PC-3 (cell line): ENCODE results near the gene RNF215. TPM values are rescaled to one million over a fixed set of nuclear protein-coding genes. Genes with fewer than 3 reads are reported as not detected.

Source experiments
- ATAC-seq: fragments of 200-7000 bp; cut with Tn5 transposase; 2 replicates; pipeline ENCODE4 v1.9.1; 2020; ENCODE audit warnings: mild to moderate bottlenecking, moderate library complexity
- BruUV-seq: library from RNA; stranded (reverse); fragments of 400-500 nt; replicated peaks from 2 replicates; lab custom pipeline; 2021; lab: Mats Ljungman, UMichigan
- CTCF ChIA-PET: fragments of 300-600 bp; sonication (Branson Sonifier 250); formaldehyde crosslinking; loops from one replicate; lab custom pipeline; 2022; ENCODE audit warnings: antibody characterized with exemption; lab: Charles Lee
- POLR2A ChIA-PET: fragments of 300-600 bp; sonication (Branson Sonifier 250); formaldehyde crosslinking; loops from one replicate; lab custom pipeline; 2022; ENCODE audit warnings: antibody characterized with exemption; ENCODE audit not compliant: unreplicated experiment; lab: Charles Lee
- DNase-seq: peaks from one replicate; pipeline ENCODE4 v3.0.0-alpha.2; 2015
- H2AFZ ChIP-seq: fragments of 300-600 bp; sonication (generic); 2 replicates; pipeline ENCODE4 v1.6.0; 2016; ENCODE audit warnings: antibody characterized with exemption, low read length
- H3F3A ChIP-seq: fragments of 300-600 bp; sonication (generic); one replicate; pipeline ENCODE4 v1.6.0; 2017; ENCODE audit warnings: antibody characterized with exemption, low read length, control low read depth, mild to moderate bottlenecking; ENCODE audit not compliant: unreplicated experiment
- H3K27ac ChIP-seq: fragments of 300-600 bp; sonication (generic); 2 replicates; pipeline ENCODE4 v1.5.1; 2016; ENCODE audit warnings: mild to moderate bottlenecking, low read length
- H3K27me3 ChIP-seq: fragments of 300-600 bp; sonication (generic); 2 replicates; pipeline ENCODE4 v1.6.1; 2016; ENCODE audit warnings: low read length, mixed read lengths
- H3K36me3 ChIP-seq: fragments of 300-600 bp; sonication (generic); 2 replicates; pipeline ENCODE4 v1.6.1; 2016; ENCODE audit warnings: low read depth, mixed run types, low read length, mixed read lengths
- H3K4me1 ChIP-seq: fragments of 300-600 bp; sonication (generic); 2 replicates; pipeline ENCODE4 v1.5.1; 2016; ENCODE audit warnings: low read length; ENCODE audit not compliant: insufficient read depth
- H3K4me2 ChIP-seq: fragments of 300-600 bp; sonication (generic); 2 replicates; pipeline ENCODE4 v1.6.0; 2016; ENCODE audit warnings: low read length
- H3K4me3 ChIP-seq: fragments of 300-600 bp; sonication (generic); 2 replicates; pipeline ENCODE4 v1.5.1; 2016; ENCODE audit warnings: mild to moderate bottlenecking, low read length, mixed read lengths
- H3K79me2 ChIP-seq: fragments of 300-600 bp; sonication (generic); 2 replicates; pipeline ENCODE4 v1.6.1; 2017; ENCODE audit warnings: low read length, mixed read lengths
- H3K9ac ChIP-seq: fragments of 300-600 bp; sonication (generic); 2 replicates; pipeline ENCODE4 v1.6.0; 2016; ENCODE audit warnings: mild to moderate bottlenecking, low read length
- H3K9me2 ChIP-seq: fragments of 300-600 bp; sonication (generic); replicated peaks from 2 replicates; pipeline ENCODE4 v1.6.1; 2016; ENCODE audit warnings: mixed run types, low read length, mixed read lengths
- H3K9me3 ChIP-seq: fragments of 300-600 bp; sonication (generic); 2 replicates; pipeline ENCODE4 v1.6.1; 2016; ENCODE audit warnings: low read length, mixed read lengths
- H4K20me1 ChIP-seq: fragments of 300-600 bp; sonication (generic); 2 replicates; pipeline ENCODE4 v1.6.1; 2016; ENCODE audit warnings: low read length, mixed read lengths
- EZH2 ChIP-seq: fragments of 300-600 bp; sonication (generic); IDR thresholded peaks from one replicate; pipeline ENCODE4 v1.6.1; 2017; ENCODE audit warnings: antibody characterized with exemption, mild to moderate bottlenecking, low read length; ENCODE audit not compliant: unreplicated experiment
- EZH2phosphoT487 ChIP-seq: fragments of 300-600 bp; sonication (generic); IDR thresholded peaks from 2 replicates; pipeline ENCODE4 v1.6.1; 2018; ENCODE audit warnings: mild to moderate bottlenecking, antibody characterized with exemption, low read length, borderline replicate concordance
- intact Hi-C: fragments of 100-400 bp; cut with micrococcal nuclease; formaldehyde crosslinking; loops from 2 replicates; pipeline ENCODE4 v1.9.0; 2023
- total RNA-seq: library from RNA; depleted of rRNA; stranded (reverse); fragments of >200 nt; gene quantifications from 2 replicates; pipeline ENCODE4 v1.2.3, GENCODE V29; 2014
- TF ChIP-seq, protein P1 (sequence below): fragments of 300-600 bp; sonication (generic); conservative IDR thresholded peaks from 2 replicates; pipeline ENCODE4 v1.5.1; 2017; ENCODE audit warnings: antibody characterized with exemption, low read depth, mild to moderate bottlenecking, low read length

Gene RNF215
- total RNA-seq, 1 experiment from 2014 or later, result 22.6 TPM

DNA sequence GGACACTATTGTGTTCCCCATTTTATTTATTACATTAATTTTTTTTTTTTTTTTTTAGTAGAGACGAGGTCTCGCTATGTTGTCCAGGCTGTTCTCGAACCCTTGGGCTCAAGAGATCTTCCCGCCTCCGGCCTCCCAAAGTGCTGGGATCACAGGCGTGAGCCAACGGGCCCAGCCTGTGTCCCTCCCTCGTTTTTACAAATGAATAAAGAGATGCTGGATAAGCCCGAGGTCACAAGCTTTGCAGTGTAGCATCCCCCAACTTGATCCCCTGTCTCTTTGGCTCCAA lies 38.1 kb upstream of the RNF215 start:
- Histone ChIP-seq H3K9ac (peak overlapping the region; percentile 88), H3K4me2 (peak overlapping the region; percentile 83), H2AFZ (peak overlapping the region; percentile 79), H3F3A (no peaks in the 10 kb centered on the region), H3K9me2 (no peaks in the 10 kb centered on the region), H3K79me2 (peaks cover 38% of the 10 kb centered on the region), H3K36me3 (no peaks in the 10 kb centered on the region; the same call in 1 of the 2 replicates), H4K20me1 (no peaks in the 10 kb centered on the region), H3K4me1 (peaks cover 52% of the 10 kb centered on the region), H3K27ac (peak overlapping the region; percentile 95), H3K27me3 (no peaks in the 10 kb centered on the region), H3K9me3 (no peaks in the 10 kb centered on the region), H3K4me3 (peak overlapping the region; percentile 71)
- CTCF ChIA-PET, result no interaction called here
- TF ChIP-seq EZH2phosphoT487 (no peak), EZH2 (no peak)
- TF ChIP-seq, protein P1, sequence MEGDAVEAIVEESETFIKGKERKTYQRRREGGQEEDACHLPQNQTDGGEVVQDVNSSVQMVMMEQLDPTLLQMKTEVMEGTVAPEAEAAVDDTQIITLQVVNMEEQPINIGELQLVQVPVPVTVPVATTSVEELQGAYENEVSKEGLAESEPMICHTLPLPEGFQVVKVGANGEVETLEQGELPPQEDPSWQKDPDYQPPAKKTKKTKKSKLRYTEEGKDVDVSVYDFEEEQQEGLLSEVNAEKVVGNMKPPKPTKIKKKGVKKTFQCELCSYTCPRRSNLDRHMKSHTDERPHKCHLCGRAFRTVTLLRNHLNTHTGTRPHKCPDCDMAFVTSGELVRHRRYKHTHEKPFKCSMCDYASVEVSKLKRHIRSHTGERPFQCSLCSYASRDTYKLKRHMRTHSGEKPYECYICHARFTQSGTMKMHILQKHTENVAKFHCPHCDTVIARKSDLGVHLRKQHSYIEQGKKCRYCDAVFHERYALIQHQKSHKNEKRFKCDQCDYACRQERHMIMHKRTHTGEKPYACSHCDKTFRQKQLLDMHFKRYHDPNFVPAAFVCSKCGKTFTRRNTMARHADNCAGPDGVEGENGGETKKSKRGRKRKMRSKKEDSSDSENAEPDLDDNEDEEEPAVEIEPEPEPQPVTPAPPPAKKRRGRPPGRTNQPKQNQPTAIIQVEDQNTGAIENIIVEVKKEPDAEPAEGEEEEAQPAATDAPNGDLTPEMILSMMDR, result no peak
- DNase-seq, result no peak
- no peak for ATAC-seq
- intact Hi-C loops, result no loop called here
- POLR2A ChIA-PET, result no interaction called here
- BruUV-seq, result no TSS peak

DNA sequence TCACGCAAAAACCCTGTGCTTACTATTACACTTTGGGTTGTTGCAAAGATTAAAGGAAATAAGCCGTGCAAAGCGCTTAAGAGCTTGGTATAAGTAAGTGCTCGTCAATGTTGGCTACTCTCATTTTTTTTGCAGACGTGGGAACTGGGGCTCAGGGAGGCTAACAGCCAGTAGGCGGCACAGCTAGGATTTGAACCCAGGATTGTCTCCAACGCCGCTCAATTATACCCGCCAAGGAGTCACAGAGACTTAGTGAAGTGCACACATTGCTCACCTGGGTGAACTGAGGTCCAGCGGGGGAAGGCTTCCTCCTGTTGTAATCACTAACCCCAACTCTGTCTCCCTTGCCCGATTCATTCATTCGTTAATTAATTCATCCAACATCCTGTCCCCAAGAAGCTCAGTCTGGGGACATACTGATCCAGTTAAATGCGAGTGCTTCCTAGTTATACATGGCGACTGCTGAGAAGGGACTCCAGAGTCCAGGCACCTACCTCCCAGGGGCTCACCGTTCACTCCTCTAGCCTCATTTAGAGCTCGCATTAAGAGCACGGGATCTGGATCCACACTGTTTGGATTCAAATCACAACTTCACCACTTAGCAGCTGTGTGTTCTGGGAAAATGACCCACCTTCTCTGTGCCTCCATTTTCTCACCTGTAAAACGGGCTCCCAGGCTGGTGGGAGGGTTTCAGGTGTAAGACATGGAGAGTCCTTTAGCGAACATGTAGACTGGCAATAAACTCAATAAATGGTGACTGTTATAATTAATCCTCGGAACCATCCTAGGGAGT lies 37.5 kb upstream of the RNF215 start:
- Histone ChIP-seq H3K9ac (peak overlapping the region; percentile 88), H3K4me2 (peak overlapping the region; percentile 83), H3K4me1 (peaks cover 55% of the 10 kb centered on the region), H3K27me3 (no peaks in the 10 kb centered on the region), H4K20me1 (no peaks in the 10 kb centered on the region), H3K36me3 (no peaks in the 10 kb centered on the region; the same call in 1 of the 2 replicates), H3K79me2 (peaks cover 39% of the 10 kb centered on the region), H2AFZ (peak overlapping the region; percentile 67), H3K4me3 (peak overlapping the region; percentile 71), H3K9me2 (no peaks in the 10 kb centered on the region), H3F3A (no peaks in the 10 kb centered on the region), H3K27ac (peak overlapping the region; percentile 95), H3K9me3 (no peaks in the 10 kb centered on the region)
- intact Hi-C loops, result no loop called here
- BruUV-seq, result no TSS peak
- CTCF ChIA-PET, result interaction anchor here (0.6 to 1.4 kb wide), 3 partner anchors 16 to 28 kb away, joined by 3 to 5 read pairs (median 3); partner anchors contain the start of gene SEC14L2
- ATAC-seq (no peak), DNase-seq (no peak)
- POLR2A ChIA-PET, result interaction anchor here (0.7 to 1.7 kb wide), 3 partner anchors 28 to 196 kb away, joined by 5 to 7 read pairs (median 5); partner anchors contain the start of gene SEC14L2
- TF ChIP-seq EZH2 (no peak), EZH2phosphoT487 (no peak)
- TF ChIP-seq, protein P1, result no peak

DNA sequence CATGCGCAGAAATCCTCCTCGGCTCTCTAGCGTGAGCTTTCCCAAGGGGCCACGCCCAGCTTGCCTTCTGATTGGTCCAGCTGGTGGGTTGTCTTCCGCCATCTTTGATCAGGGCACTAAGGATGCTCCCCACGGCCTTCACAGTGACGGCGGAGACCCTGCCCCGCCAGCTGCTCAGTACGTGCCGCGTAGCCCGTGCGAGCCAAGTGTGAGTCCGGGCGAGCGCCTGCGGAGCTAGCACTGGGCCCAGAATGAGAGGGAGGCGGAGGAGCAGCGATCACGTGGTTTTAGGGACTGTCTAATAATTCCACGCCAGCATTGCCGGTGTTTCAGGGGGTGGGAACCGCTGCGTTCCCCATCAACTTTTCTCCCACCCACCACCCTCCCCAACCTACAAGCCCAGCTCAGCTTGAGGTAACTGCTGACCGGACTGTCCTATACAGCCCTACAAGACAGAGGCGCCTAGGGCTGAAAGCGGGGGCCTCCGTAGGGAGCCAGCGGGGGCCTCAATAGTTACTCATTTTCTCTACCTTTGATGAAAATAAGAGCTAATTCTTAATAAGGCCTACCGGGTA lies 36.8 kb upstream of the RNF215 start:
- Histone ChIP-seq H3K4me3 (peak overlapping the region; percentile 71), H3K9me3 (no peaks in the 10 kb centered on the region), H3K27ac (peak overlapping the region; percentile 95), H2AFZ (peak overlapping the region; percentile 67), H3K27me3 (no peaks in the 10 kb centered on the region), H3K4me1 (peaks cover 55% of the 10 kb centered on the region), H3K9me2 (no peaks in the 10 kb centered on the region), H3K36me3 (no peaks in the 10 kb centered on the region; the same call in 1 of the 2 replicates), H3K79me2 (peaks cover 39% of the 10 kb centered on the region), H3K9ac (peak overlapping the region; percentile 93), H4K20me1 (no peaks in the 10 kb centered on the region), H3F3A (no peaks in the 10 kb centered on the region), H3K4me2 (peak overlapping the region; percentile 83)
- ChIA-PET POLR2A (interaction anchor here (0.5 to 1.7 kb wide), 5 partner anchors 27 to 573 kb away, joined by 5 to 7 read pairs (median 5); partner anchors contain the start of gene SEC14L2), CTCF (interaction anchor here (0.5 to 1.4 kb wide), 4 partner anchors 11 to 27 kb away, joined by 3 to 5 read pairs (median 4); partner anchors contain the start of gene SEC14L2)
- intact Hi-C loops, result no loop called here
- TF ChIP-seq EZH2 (no peak), EZH2phosphoT487 (no peak)
- TF ChIP-seq, protein P1, result no peak
- no TSS peak for BruUV-seq
- ATAC-seq, result peak; percentile 62
- DNase-seq, result peak; percentile 98
